Panc1 (cell line): ENCODE results near the gene OPN4. TPM values are rescaled to one million over a fixed set of nuclear protein-coding genes. Genes with fewer than 3 reads are reported as not detected.

ENCODE experiments used
- ATAC-seq: fragments of 200-7000 bp; cut with Tn5 transposase; 2 replicates; pipeline ENCODE4 v1.9.1; 2020; ENCODE audit warnings: mild to moderate bottlenecking, moderate library complexity
- BruUV-seq: library from RNA; stranded (reverse); fragments of 400-500 nt; replicated peaks from 2 replicates; lab custom pipeline; 2021; lab: Mats Ljungman, UMichigan
- CTCF ChIA-PET: fragments of 300-600 bp; sonication (Branson Sonifier 250); formaldehyde crosslinking; loops from one replicate; lab custom pipeline; 2022; ENCODE audit warnings: antibody characterized with exemption; lab: Charles Lee
- POLR2A ChIA-PET: fragments of 300-600 bp; sonication (Branson Sonifier 250); formaldehyde crosslinking; loops from one replicate; lab custom pipeline; 2022; ENCODE audit warnings: antibody characterized with exemption; lab: Charles Lee
- DNase-seq: peaks from one replicate; pipeline ENCODE4 v3.0.0-alpha.2; 2010; ENCODE audit warnings: low read depth, low spot score
- H3K27ac ChIP-seq: 2 replicates; pipeline ENCODE4 v1.5.1; 2011; ENCODE audit warnings: mild to moderate bottlenecking, low read length, inconsistent platforms
- H3K27me3 ChIP-seq: fragments of 200-500 bp; sonication (Bioruptor generic); 2 replicates; pipeline ENCODE4 v1.6.0; 2014; ENCODE audit warnings: low read length, inconsistent platforms; ENCODE audit not compliant: control insufficient read depth, insufficient read depth
- H3K36me3 ChIP-seq: fragments of 200-500 bp; sonication (Bioruptor generic); 2 replicates; pipeline ENCODE4 v1.5.1; 2014; ENCODE audit warnings: inconsistent platforms, mild to moderate bottlenecking, low read length, moderate library complexity; ENCODE audit not compliant: control insufficient read depth, insufficient read depth
- H3K4me1 ChIP-seq: 2 replicates; pipeline ENCODE4 v1.5.1; 2011; ENCODE audit warnings: inconsistent platforms, mild to moderate bottlenecking, low read length, moderate library complexity; ENCODE audit not compliant: control insufficient read depth, insufficient read depth
- H3K4me3 ChIP-seq, 2 experiments: 2 replicates each; pipeline ENCODE4 v1.5.1; 2011 to 2012; ENCODE audit warnings: low read depth in 2 of 2, low read length in 2 of 2, mild to moderate bottlenecking in 2 of 2, inconsistent platforms in 1 of 2, moderate library complexity in 1 of 2
- H3K9me3 ChIP-seq: fragments of 200-500 bp; sonication (Bioruptor generic); 2 replicates; pipeline ENCODE4 v1.5.1; 2014; ENCODE audit warnings: low read depth, mild to moderate bottlenecking, inconsistent platforms, low read length, moderate library complexity; ENCODE audit not compliant: control insufficient read depth, insufficient read depth
- CTCF ChIP-seq: fragments of 450-650 bp; IDR thresholded peaks from 2 replicates; pipeline ENCODE4 v1.5.1; 2017; ENCODE audit warnings: mild to moderate bottlenecking
- POLR2AphosphoS5 ChIP-seq: IDR thresholded peaks from 2 replicates; pipeline ENCODE4 v1.6.1; 2012; ENCODE audit warnings: mild to moderate bottlenecking, low read depth, low read length, moderate library complexity
- REST ChIP-seq, 2 experiments: IDR thresholded peaks; 2 replicates each; pipeline ENCODE4 v1.6.1; 2011 to 2012; ENCODE audit warnings: low read depth in 2 of 2, control low read depth in 1 of 2, low read length in 1 of 2, mild to moderate bottlenecking in 1 of 2, moderate library complexity in 1 of 2; ENCODE audit not compliant: insufficient read depth in 1 of 2
- SIN3A ChIP-seq: IDR thresholded peaks from 2 replicates; pipeline ENCODE4 v1.6.1; 2012; ENCODE audit warnings: low read depth, mild to moderate bottlenecking, low read length, moderate library complexity, borderline replicate concordance; ENCODE audit not compliant: insufficient read depth
- TCF7L2 ChIP-seq: IDR thresholded peaks from 2 replicates; pipeline ENCODE4 v1.6.1; 2011; ENCODE audit warnings: mild to moderate bottlenecking, low read depth, low read length, inconsistent platforms
- in situ Hi-C: cut with HindIII; loops from 2 replicates; pipeline ENCODE4 v1.10.0; 2016; ENCODE audit warnings: low sequenced_read_pairs, low pct_unique_long_range_greater_than_20kb
- intact Hi-C: fragments of 100-400 bp; cut with micrococcal nuclease; formaldehyde crosslinking; loops from one replicate; pipeline ENCODE4 v1.10.0; 2022; ENCODE audit not compliant: unreplicated experiment
- total RNA-seq: library from RNA; stranded (reverse); gene quantifications from one replicate; pipeline ENCODE4 v1.2.1, GENCODE V29; 2021; ENCODE audit not compliant: unreplicated experiment

The OPN4 gene
- total RNA-seq, 1 experiment from 2014 or later = not detected

- H3K4me3 ChIP-seq = no peak overlapping the region
- intact Hi-C loops (no loop called here), in situ Hi-C loops (no loop called here)
- POLR2A ChIA-PET = interaction anchor here (1.0 kb wide), 1 partner anchor 14 kb away, joined by 3 read pairs; no protein-coding TSS in a partner anchor
- no peak for TF ChIP-seq TCF7L2
- TF ChIP-seq SIN3A = no peak
- TF ChIP-seq CTCF = no peak
- no peak for TF ChIP-seq POLR2AphosphoS5
- no peak for TF ChIP-seq REST (IDR thresholded peaks at IDR 0.05; ENCODE audit: insufficient read depth in 1 of 2, low read depth in 2 of 2, low read length in 1 of 2)
- no peaks in the 10 kb centered on the region for H3K27me3 ChIP-seq
- H3K4me1 ChIP-seq = peaks cover 4% of the 10 kb centered on the region
- H3K27ac ChIP-seq = no peak overlapping the region
- no peaks in the 10 kb centered on the region for H3K36me3 ChIP-seq
- BruUV-seq = no TSS peak
- DNase-seq (no peak), ATAC-seq (0 out of 2 replicates have a peak, but pooled peaks have one; percentile 10)
- no peaks in the 10 kb centered on the region for H3K9me3 ChIP-seq
- CTCF ChIA-PET = interaction anchor here (0.6 to 0.7 kb wide), 2 partner anchors 13 to 87 kb away, joined by 4 to 5 read pairs; no protein-coding TSS in a partner anchor
These were observed 17.8 kb downstream of the OPN4 start for GRCh38 chr10:86671985-86672710.

GRCh38 chr10:86673216-86673826, 19.0 kb downstream of the OPN4 start:
- Histone ChIP-seq H3K4me3 (no peak overlapping the region), H3K27ac (no peak overlapping the region; the same call in 1 of the 2 replicates), H3K9me3 (no peaks in the 10 kb centered on the region), H3K27me3 (no peaks in the 10 kb centered on the region), H3K36me3 (no peaks in the 10 kb centered on the region), H3K4me1 (peaks cover 4% of the 10 kb centered on the region)
- ATAC-seq (no peak), DNase-seq (no peak)
- CTCF ChIA-PET = no interaction called here
- POLR2A ChIA-PET = interaction anchor here (0.5 kb wide), 1 partner anchor 252 kb away, joined by 10 read pairs; no protein-coding TSS in a partner anchor
- in situ Hi-C loops = no loop called here
- no peak for TF ChIP-seq REST (IDR thresholded peaks at IDR 0.05; ENCODE audit: insufficient read depth in 1 of 2, low read depth in 2 of 2, low read length in 1 of 2)
- TF ChIP-seq TCF7L2 = no peak
- TF ChIP-seq POLR2AphosphoS5 = no peak
- no peak for TF ChIP-seq CTCF
- no TSS peak for BruUV-seq
- intact Hi-C loops = no loop called here
